Ectodermal cell (in vitro differentiated cells): ENCODE results near the gene ZNF846.
"Not testable (repeated sequence)": the region's sequence is repeated elsewhere in the genome, so short reads cannot be mapped to it uniquely, and the experiment has no call there.

Experiments used
- H3K27ac ChIP-seq: 2 replicates; pipeline ENCODE4 v1.7.0; 2013; ENCODE audit warnings: mild to moderate bottlenecking, low read depth, low read length; ENCODE audit not compliant: insufficient read depth, poor library complexity, severe bottlenecking
- H3K27me3 ChIP-seq: 2 replicates; pipeline ENCODE4 v1.7.0; 2013; ENCODE audit warnings: mild to moderate bottlenecking, low read length; ENCODE audit not compliant: insufficient read depth, control insufficient read depth, poor library complexity, severe bottlenecking
- H3K36me3 ChIP-seq: one replicate; pipeline ENCODE4 v1.7.0; 2013; ENCODE audit warnings: low read length; ENCODE audit not compliant: control insufficient read depth, insufficient read depth
- H3K4me1 ChIP-seq: one replicate; pipeline ENCODE4 v1.7.0; 2013; ENCODE audit warnings: low read length; ENCODE audit not compliant: control insufficient read depth, insufficient read depth
- H3K4me3 ChIP-seq: 2 replicates; pipeline ENCODE4 v1.7.0; 2013; ENCODE audit warnings: low read depth, low read length, control low read depth; ENCODE audit not compliant: insufficient read depth
- H3K9me3 ChIP-seq: 2 replicates; pipeline ENCODE4 v1.7.0; 2013; ENCODE audit warnings: mild to moderate bottlenecking, low read length, moderate library complexity; ENCODE audit not compliant: control insufficient read depth
- WGBS, 2 experiments: methylation state at CpG; one replicate each; pipeline ENCODE4 v1.1.7; 2013; ENCODE audit warnings: missing lambda C conversion rate in 2 of 2; 5-methylcytosine and 5-hydroxymethylcytosine counted together

The ZNF846 gene

GRCh38 chr19:9785367-9786331 lies 17.1 kb upstream of the ZNF846 start:
- no peaks in the 10 kb centered on the region for H3K27me3 ChIP-seq
- H3K4me1 ChIP-seq = peaks cover 7% of the 10 kb centered on the region
- peak overlapping the region; percentile 87 for H3K27ac ChIP-seq
- H3K36me3 ChIP-seq = no peaks in the 10 kb centered on the region
- H3K9me3 ChIP-seq = no peaks in the 10 kb centered on the region
- H3K4me3 ChIP-seq = peak overlapping the region; percentile 77
- WGBS, 2 experiments = 1% methylated on average over 55 to 70 of the region's 74 CpGs

DNA sequence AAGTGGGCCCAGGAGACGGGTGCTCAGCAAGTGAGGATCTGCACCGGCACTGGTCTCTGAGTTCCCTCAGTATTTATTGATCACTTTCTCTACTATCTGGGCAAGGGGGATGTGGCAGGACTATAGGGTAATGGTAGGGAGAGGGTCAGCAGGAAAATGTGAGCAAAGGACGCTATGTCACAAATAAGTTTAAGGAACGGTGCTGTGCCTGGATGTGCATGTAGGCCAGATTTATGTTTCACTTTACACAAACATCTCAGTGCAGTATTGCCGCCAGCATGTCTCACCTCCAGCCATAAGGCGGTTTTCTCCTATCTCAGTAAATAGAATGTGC lies 15.6 kb upstream of the ZNF846 start:
- WGBS, 2 experiments = 95 to 96% methylated on average over 6 of the region's 6 CpGs
- H3K4me3 ChIP-seq, H3K4me1 ChIP-seq, H3K9me3 ChIP-seq, H3K36me3 ChIP-seq, H3K27me3 ChIP-seq: not testable (repeated sequence)
- H3K27ac ChIP-seq = peak overlapping the region; percentile 36

DNA sequence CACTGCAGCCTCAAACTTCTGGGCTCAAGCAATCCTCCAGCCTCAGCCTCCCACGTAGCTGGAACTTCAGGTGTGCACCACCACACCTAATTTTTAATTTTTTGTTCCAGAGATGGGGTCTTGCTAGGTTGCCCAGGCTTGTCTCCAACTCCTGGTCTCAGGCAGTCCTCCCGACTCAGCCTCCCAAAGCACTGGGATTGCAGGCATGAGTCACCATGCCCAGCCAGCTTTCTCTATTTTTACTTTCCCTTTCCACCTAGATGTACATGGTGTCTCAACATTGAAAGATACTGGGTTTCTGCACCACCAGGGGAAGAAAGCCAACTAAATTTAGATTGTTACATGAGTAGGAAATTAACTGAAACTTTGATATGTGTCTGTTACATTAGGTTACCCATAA lies 13.8 kb upstream of the ZNF846 start:
- H3K4me3 ChIP-seq = no peak overlapping the region
- WGBS, 2 experiments = 81 to 90% methylated on average over 2 of the region's 2 CpGs
- H3K36me3 ChIP-seq = no peaks in the 10 kb centered on the region
- H3K27me3 ChIP-seq = no peaks in the 10 kb centered on the region
- no peaks in the 10 kb centered on the region for H3K9me3 ChIP-seq
- peaks cover 7% of the 10 kb centered on the region for H3K4me1 ChIP-seq
- no peak overlapping the region for H3K27ac ChIP-seq

DNA sequence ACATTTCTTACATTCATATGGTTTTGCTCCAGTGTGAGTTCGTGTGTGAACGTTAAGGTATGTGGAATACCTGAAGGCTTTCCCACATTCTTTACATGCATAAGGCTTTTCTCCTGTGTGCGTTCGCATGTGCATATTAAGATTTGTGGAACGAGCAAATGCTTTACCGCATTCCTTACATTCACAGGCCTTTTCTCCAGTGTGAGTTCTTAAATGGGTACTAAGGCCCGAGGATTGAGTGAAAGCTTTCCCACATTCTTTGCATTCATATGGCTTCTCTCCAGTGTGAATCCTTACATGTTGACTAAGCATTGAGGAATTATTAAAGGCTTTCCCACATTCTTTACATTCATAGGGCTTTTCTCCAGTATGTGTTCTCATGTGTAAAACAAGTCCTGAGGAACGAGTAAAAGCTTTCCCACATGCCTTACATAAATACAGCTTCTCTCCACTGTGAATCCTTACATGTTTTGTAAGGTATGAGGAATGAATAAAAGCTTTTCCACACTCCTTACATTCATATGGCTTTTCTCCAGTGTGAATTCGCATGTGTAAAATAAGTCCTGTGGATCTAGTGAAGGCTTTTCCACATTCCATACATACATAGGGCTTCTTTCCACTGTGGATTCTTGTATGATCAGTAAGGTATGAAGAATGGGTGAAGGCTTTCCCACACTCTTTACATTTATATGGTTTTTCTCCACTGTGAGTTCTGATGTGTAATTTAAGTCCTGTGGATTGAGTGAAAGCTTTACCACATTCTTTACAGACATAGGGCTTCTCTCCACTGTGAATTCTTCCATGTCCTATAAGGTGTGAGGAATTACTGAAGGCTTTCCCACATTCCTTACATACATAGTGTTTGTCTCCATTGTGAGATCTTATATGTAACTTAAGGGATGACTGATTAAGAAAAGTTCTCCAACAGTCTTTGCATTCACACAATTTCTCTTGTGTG lies 10.7 kb downstream of the ZNF846 start:
- Histone ChIP-seq H3K4me3 (no peak overlapping the region), H3K4me1 (no peaks in the 10 kb centered on the region), H3K36me3 (peaks cover 37% of the 10 kb centered on the region), H3K9me3 (peaks cover 4% of the 10 kb centered on the region), H3K27me3 (no peaks in the 10 kb centered on the region), H3K27ac (no peak overlapping the region)
- 91 to 96% methylated on average over 7 to 8 of the region's 9 CpGs for WGBS, 2 experiments

- Histone ChIP-seq H3K27me3 (no peaks in the 10 kb centered on the region), H3K36me3 (peaks cover 13% of the 10 kb centered on the region), H3K9me3 (peaks cover 2% of the 10 kb centered on the region), H3K27ac (no peak overlapping the region), H3K4me3 (no peak overlapping the region), H3K4me1 (no peaks in the 10 kb centered on the region)
- WGBS, 2 experiments = 88 to 94% methylated on average over 1 of the region's 2 CpGs
Observed at GRCh38 chr19:9752701-9753443, 15.7 kb downstream of the ZNF846 start.

GRCh38 chr19:9751446-9751845 lies 17.1 kb downstream of the ZNF846 start:
- Histone ChIP-seq H3K36me3 (peaks cover 2% of the 10 kb centered on the region), H3K4me1 (no peaks in the 10 kb centered on the region), H3K9me3 (peaks cover 2% of the 10 kb centered on the region), H3K4me3 (no peak overlapping the region), H3K27ac (no peak overlapping the region), H3K27me3 (no peaks in the 10 kb centered on the region)
- 93 to 97% methylated on average over 7 of the region's 7 CpGs for WGBS, 2 experiments

DNA sequence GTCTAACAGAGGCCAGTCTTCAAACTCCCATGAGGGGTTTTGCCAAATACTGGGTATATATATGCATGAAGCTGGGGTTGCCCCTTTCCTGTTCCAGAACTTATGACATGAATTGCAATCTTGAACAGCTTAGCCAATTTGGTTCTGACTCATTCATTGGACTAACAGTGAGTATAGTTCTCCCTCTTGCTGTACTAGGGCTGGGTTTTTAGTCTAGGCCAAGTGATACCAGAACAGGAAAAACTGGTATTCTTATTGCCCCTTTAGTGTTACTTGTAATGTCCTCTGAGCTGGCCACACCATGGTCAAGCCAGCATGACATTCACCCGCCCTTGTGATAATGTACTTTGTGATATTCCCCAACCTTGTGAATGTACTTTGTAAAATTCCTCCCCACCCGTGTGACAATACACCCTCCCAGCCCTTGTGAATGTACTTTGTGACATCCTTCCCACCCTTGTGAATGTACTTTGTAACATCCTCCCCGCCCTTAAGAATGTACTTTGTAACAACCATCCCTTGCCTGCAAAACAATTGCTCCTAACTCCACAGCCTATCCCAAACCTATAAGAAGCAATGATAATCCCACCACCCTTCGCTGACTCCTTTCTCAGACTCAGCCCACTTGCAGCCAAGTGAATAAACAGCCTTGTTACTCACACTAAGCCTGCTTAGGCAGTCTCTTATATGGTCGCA lies 26.9 kb downstream of the ZNF846 start:
- WGBS, 2 experiments = 84 to 87% methylated on average over 5 of the region's 5 CpGs
- no peak overlapping the region for H3K27ac ChIP-seq
- no peaks in the 10 kb centered on the region for H3K4me1 ChIP-seq
- no peaks in the 10 kb centered on the region for H3K9me3 ChIP-seq
- H3K36me3 ChIP-seq = no peaks in the 10 kb centered on the region
- H3K27me3 ChIP-seq = no peaks in the 10 kb centered on the region
- H3K4me3 ChIP-seq = no peak overlapping the region

GRCh38 chr19:9735986-9736385 lies 32.6 kb downstream of the ZNF846 start:
- H3K4me1 ChIP-seq = no peaks in the 10 kb centered on the region
- 90 to 92% methylated on average over 10 of the region's 10 CpGs for WGBS, 2 experiments

GRCh38 chr19:9730056-9730455 lies 38.5 kb downstream of the ZNF846 start:
- not testable (repeated sequence) for H3K27ac ChIP-seq, H3K9me3 ChIP-seq, H3K36me3 ChIP-seq, H3K4me3 ChIP-seq, H3K4me1 ChIP-seq, H3K27me3 ChIP-seq
- 91 to 93% methylated on average over 10 of the region's 10 CpGs for WGBS, 2 experiments

More at GRCh38 chr19:9735986-9736385, 32.6 kb downstream of the ZNF846 start:
- no peaks in the 10 kb centered on the region for H3K9me3 ChIP-seq
- H3K36me3 ChIP-seq = no peaks in the 10 kb centered on the region
- H3K4me3 ChIP-seq = no peak overlapping the region
- no peak overlapping the region for H3K27ac ChIP-seq
- no peaks in the 10 kb centered on the region for H3K27me3 ChIP-seq
